Adrenal gland (tissue), 5 donors: ENCODE measurements around the gene PWWP2B.

ENCODE experiments used
- POLR2A ChIP-seq, 2 donors: fragments of 450-650 bp; IDR thresholded peaks; one replicate each; pipeline ENCODE4 v1.6.1; 2017; ENCODE audit warnings: antibody characterized with exemption in 2 of 2, mild to moderate bottlenecking in 2 of 2, moderate library complexity in 1 of 2
- TF ChIP-seq, protein P1 (sequence below), 6 experiments: fragments of 450-650 bp in 4 of 6; fragments of 200-600 bp in 2 of 6; sonication (generic) in 1 of 6; IDR thresholded peaks; 1 replicate in 5 of 6; 2 replicates in 1 of 6; pipeline versions ENCODE4 v1.5.1 to v1.8.0; 2016 to 2021; ENCODE audit warnings: antibody characterized with exemption in 6 of 6, mild to moderate bottlenecking in 2 of 6, moderate library complexity in 1 of 6
- donor health status: DM: no; HTN: no; CAD: no.

DNA sequence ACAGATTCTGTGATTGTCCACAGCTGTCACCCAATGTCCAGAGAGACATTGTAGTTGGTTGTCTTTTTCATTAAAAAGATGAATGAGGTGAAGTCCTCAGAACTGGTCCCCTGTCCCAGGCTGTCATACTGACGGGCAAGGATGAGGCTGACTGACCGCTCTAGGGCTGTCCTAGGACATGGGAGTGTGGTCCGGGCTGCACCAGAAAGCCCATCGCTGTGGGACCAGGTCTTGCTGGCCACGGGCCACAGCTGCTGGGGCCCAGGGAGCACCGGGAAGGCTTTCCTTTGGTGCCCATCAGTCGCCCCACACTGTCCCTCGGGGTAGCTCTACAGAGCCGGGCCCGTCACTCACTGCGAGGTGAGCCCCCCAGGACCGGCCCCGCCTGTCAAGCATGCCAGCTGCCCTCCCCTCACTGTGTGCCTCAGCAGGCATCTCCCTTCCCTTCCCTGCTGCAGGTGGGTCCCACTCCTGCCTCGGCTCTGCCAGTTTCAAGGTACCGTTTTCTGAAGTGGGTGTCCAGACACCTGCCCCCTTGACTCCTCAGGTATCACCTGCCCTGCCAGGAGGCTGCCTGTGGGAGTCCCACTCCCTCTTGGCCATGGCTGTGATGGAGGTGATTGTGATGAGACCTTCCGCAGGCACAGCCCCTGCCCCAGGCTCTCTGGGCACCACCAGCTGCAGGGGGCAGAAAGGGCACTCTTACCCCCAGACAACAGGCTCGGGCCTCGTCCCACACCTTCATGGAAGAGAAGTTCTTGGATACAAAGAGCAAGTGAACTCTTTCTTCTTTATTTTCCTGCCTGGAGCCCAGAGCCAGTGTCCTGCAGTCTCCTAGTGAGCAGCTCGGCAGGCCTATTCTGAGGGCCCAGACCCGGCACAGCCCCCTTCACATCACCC, 43.3 kb upstream of the PWWP2B start:
- TF ChIP-seq, protein P1, sequence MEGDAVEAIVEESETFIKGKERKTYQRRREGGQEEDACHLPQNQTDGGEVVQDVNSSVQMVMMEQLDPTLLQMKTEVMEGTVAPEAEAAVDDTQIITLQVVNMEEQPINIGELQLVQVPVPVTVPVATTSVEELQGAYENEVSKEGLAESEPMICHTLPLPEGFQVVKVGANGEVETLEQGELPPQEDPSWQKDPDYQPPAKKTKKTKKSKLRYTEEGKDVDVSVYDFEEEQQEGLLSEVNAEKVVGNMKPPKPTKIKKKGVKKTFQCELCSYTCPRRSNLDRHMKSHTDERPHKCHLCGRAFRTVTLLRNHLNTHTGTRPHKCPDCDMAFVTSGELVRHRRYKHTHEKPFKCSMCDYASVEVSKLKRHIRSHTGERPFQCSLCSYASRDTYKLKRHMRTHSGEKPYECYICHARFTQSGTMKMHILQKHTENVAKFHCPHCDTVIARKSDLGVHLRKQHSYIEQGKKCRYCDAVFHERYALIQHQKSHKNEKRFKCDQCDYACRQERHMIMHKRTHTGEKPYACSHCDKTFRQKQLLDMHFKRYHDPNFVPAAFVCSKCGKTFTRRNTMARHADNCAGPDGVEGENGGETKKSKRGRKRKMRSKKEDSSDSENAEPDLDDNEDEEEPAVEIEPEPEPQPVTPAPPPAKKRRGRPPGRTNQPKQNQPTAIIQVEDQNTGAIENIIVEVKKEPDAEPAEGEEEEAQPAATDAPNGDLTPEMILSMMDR (IDR thresholded peaks at IDR 0.05) = no peak
- TF ChIP-seq POLR2A (IDR thresholded peaks at IDR 0.05) = no peak
